Stimulated activated CD4-positive, alpha-beta T cell treated with anti-CD3 and anti-CD28 coated beads, Interleukin-1b, Interleukin-23, amount 100 ng/mL, for 1 hour (primary cell): ENCODE data around the gene UBTF.

Experiments used
- DNase-seq, 2 donors: peaks; one replicate each; pipeline ENCODE4 v3.0.0-alpha.2; 2020; ENCODE audit warnings: low read depth in 2 of 2

UBTF gene

GRCh38 chr17:44170499-44171201 lies 48.8 kb downstream of the UBTF start, which contains the start of gene ASB16:
TSS of gene ASB16 (plus strand) at chr17:44170704. CDS start at chr17:44170790, 86 bp downstream.
- DNase-seq: no peak

- no peak for DNase-seq
Observed at GRCh38 chr17:44170135-44170498, 49.4 kb downstream of the UBTF start.

GRCh38 chr17:44167181-44167861 lies 52.2 kb downstream of the UBTF start:
- DNase-seq: no peak

- DNase-seq: no peak
Observed at GRCh38 chr17:44164476-44164875, 55.0 kb downstream of the UBTF start.

- no peak for DNase-seq
Observed at GRCh38 chr17:44159519-44160210, 59.8 kb downstream of the UBTF start.

GRCh38 chr17:44155488-44155887 lies 64.0 kb downstream of the UBTF start:
- DNase-seq: no peak
